Measurements from ENCODE around the gene TEX48.

Gene TEX48

GRCh38 chr9:114693248-114693855 lies 11.4 kb upstream of the TEX48 start:
- DNase-seq, result no peak

GRCh38 chr9:114691956-114692295 lies 9.9 kb upstream of the TEX48 start:
- no peak for DNase-seq

- peak; percentile 95 for DNase-seq
These were observed 9.3 kb upstream of the TEX48 start for GRCh38 chr9:114691046-114691955.

- peak; percentile 48 for DNase-seq
These were observed 8.3 kb upstream of the TEX48 start for GRCh38 chr9:114690308-114690707.

GRCh38 chr9:114689813-114690212 lies 7.8 kb upstream of the TEX48 start:
- DNase-seq, result no peak

- DNase-seq, result peak; percentile 69
These were observed 7.1 kb upstream of the TEX48 start for GRCh38 chr9:114688909-114689610.

GRCh38 chr9:114688379-114688778 lies 6.4 kb upstream of the TEX48 start:
- DNase-seq, result no peak

- DNase-seq, result peak; percentile 41
These were observed 5.0 kb upstream of the TEX48 start for GRCh38 chr9:114687034-114687433.

GRCh38 chr9:114685951-114686350 lies 4.0 kb upstream of the TEX48 start:
- no peak for DNase-seq

- no peak for DNase-seq
These were observed 2.0 kb upstream of the TEX48 start for GRCh38 chr9:114684036-114684435.

GRCh38 chr9:114682846-114683245 lies 854 bp upstream of the TEX48 start:
- DNase-seq, result no peak

GRCh38 chr9:114680259-114681001 lies 1.6 kb downstream of the TEX48 start:
- DNase-seq, result peak; percentile 56

GRCh38 chr9:114678795-114679194 lies 3.2 kb downstream of the TEX48 start:
- DNase-seq, result no peak

- DNase-seq, result no peak
These were observed 3.9 kb downstream of the TEX48 start for GRCh38 chr9:114678130-114678529.

- peak; percentile 100 for DNase-seq
These were observed 4.6 kb downstream of the TEX48 start for GRCh38 chr9:114677418-114677817.

GRCh38 chr9:114676901-114677300 lies 5.1 kb downstream of the TEX48 start:
- no peak for DNase-seq

GRCh38 chr9:114674798-114675540 lies 7.0 kb downstream of the TEX48 start:
- no peak for DNase-seq

GRCh38 chr9:114674076-114674797 lies 7.8 kb downstream of the TEX48 start:
- DNase-seq, result no peak

GRCh38 chr9:114671605-114672004 lies 10.4 kb downstream of the TEX48 start:
- no peak for DNase-seq

GRCh38 chr9:114669961-114670360 lies 12.0 kb downstream of the TEX48 start:
- no peak for DNase-seq

GRCh38 chr9:114668146-114668545 lies 13.8 kb downstream of the TEX48 start:
- DNase-seq, result no peak
